ENCODE data around the gene PSMA1.

DNA sequence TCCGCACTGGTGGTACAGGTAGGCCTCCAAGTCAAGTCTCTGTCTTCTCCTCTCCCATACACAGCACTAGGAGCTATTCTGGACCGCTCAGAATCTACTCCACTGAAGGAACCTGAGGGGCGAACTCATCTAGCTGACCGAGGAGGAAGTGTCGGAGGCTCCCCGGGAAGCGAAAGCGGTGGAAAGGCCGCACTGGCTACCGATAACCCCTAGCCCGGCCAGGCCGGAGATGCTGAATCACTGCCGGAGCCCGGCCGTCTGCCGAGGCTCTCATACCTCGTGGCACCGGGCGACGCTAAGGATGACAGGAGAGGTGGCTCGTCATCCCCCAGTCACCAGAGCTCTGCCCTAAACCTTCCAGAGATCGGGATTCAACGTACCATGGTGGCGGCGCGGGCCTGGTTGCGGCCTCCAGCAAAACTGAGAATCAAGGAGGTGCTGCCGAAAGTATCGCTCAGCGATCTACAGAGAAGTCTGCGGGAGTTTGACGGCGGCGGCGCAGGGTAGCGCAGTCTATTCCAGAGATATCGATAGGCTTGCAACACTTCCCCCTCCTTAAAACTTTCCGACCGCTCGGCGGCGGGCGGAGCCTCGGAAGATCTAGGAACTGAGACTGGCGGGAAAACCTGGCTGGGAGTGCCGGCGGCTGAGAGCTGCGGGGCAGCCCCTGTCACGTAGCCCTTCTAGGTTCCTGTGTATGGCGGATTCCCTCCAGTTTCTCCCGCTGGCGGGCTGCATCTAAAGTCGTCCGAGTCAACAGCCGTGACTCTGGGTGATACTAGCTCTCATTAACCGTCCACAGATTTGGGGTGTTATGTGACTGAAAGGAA lies at the start of gene PSMA1:
- TF ChIP-seq TBP (IDR thresholded peaks at IDR 0.05; ENCODE audit: low read depth, low read length) (peak; percentile 62), POLR2AphosphoS5 (IDR thresholded peaks at IDR 0.05; ENCODE audit: low read depth, low read length) (peak; percentile 81), ZNF274 (IDR thresholded peaks at IDR 0.05; ENCODE audit: borderline replicate concordance, extremely low read depth, low read length) (no peak), MAFK (IDR thresholded peaks at IDR 0.05; ENCODE audit: low read depth, low read length) (peak; percentile 19; the same call in 1 of the 2 replicates), SP2 (IDR thresholded peaks at IDR 0.05; ENCODE audit: low read length) (no peak), TAF1 (IDR thresholded peaks at IDR 0.05; ENCODE audit: low read depth, low read length) (peak; percentile 93), EP300 (IDR thresholded peaks at IDR 0.05; ENCODE audit: borderline replicate concordance in 1 of 2, low read depth in 2 of 2, low read length in 2 of 2) (peak in 1 of 2 experiments; percentile 96; a peak in 2 of 3 replicates), POLR2A (IDR thresholded peaks at IDR 0.05; ENCODE audit: control extremely low read depth in 1 of 2, low read depth in 2 of 2, low read length in 2 of 2) (peak; percentile 46 to 88), SIRT6 (IDR thresholded peaks at IDR 0.05; ENCODE audit: low read length) (no peak)
- TF ChIP-seq, protein P1, sequence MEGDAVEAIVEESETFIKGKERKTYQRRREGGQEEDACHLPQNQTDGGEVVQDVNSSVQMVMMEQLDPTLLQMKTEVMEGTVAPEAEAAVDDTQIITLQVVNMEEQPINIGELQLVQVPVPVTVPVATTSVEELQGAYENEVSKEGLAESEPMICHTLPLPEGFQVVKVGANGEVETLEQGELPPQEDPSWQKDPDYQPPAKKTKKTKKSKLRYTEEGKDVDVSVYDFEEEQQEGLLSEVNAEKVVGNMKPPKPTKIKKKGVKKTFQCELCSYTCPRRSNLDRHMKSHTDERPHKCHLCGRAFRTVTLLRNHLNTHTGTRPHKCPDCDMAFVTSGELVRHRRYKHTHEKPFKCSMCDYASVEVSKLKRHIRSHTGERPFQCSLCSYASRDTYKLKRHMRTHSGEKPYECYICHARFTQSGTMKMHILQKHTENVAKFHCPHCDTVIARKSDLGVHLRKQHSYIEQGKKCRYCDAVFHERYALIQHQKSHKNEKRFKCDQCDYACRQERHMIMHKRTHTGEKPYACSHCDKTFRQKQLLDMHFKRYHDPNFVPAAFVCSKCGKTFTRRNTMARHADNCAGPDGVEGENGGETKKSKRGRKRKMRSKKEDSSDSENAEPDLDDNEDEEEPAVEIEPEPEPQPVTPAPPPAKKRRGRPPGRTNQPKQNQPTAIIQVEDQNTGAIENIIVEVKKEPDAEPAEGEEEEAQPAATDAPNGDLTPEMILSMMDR (IDR thresholded peaks at IDR 0.05; ENCODE audit: control extremely low read depth in 1 of 3, insufficient read depth in 1 of 3, low read depth in 1 of 3, low read length in 3 of 3) = no peak
- TF ChIP-seq, protein P2, sequence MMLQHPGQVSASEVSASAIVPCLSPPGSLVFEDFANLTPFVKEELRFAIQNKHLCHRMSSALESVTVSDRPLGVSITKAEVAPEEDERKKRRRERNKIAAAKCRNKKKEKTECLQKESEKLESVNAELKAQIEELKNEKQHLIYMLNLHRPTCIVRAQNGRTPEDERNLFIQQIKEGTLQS (IDR thresholded peaks at IDR 0.05; ENCODE audit: insufficient read depth, low read depth, low read length) = no peak
- TF ChIP-seq, protein P3, sequence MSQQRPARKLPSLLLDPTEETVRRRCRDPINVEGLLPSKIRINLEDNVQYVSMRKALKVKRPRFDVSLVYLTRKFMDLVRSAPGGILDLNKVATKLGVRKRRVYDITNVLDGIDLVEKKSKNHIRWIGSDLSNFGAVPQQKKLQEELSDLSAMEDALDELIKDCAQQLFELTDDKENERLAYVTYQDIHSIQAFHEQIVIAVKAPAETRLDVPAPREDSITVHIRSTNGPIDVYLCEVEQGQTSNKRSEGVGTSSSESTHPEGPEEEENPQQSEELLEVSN (IDR thresholded peaks at IDR 0.05) = peak; percentile 83

Measured in H1 (cell line).